K562 (cell line): Measurements from ENCODE around the gene SDHAF3. TPM values are rescaled to one million over a fixed set of nuclear protein-coding genes. Genes with fewer than 3 reads are reported as not detected.
"Not testable (repeated sequence)": the region's sequence is repeated elsewhere in the genome, so short reads cannot be mapped to it uniquely, and the experiment has no call there.

Experiments
- ATAC-seq: fragments of 200-7000 bp; cut with Tn5 transposase; 3 replicates; pipeline ENCODE4 v1.9.1; 2020; ENCODE audit warnings: moderate library complexity
- BruUV-seq: library from RNA; stranded (reverse); fragments of 400-500 nt; replicated peaks from 2 replicates; lab custom pipeline; 2021; lab: Mats Ljungman, UMichigan
- CTCF ChIA-PET: fragments of 300-600 bp; formaldehyde crosslinking; extraction: SDS; loops from one replicate; lab custom pipeline; 2021; ENCODE audit warnings: low intra/inter-chr PET ratio; lab: Yijun Ruan, JAX
- POLR2A ChIA-PET: fragments of 300-600, 350-650 bp; sonication (Branson Sonifier 250); formaldehyde crosslinking; extraction: SDS; loops from one replicate; lab custom pipeline; 2021; ENCODE audit warnings: antibody characterized with exemption, inconsistent platforms; lab: Yijun Ruan, JAX
- DNase-seq, 4 experiments: peaks; one replicate each; pipeline versions ENCODE4 v3.0.0 to v3.0.0-alpha.2; 2011 to 2018; ENCODE audit warnings: low spot score in 3 of 4, mixed read lengths in 3 of 4; ENCODE audit errors: extremely low read depth in 1 of 4
- FAIRE-seq: peaks from 2 replicates; lab custom pipeline; 2011; peaks lifted over from hg19 to GRCh38; lab: Jason Lieb, UNC
- H2AFZ ChIP-seq: 2 replicates; pipeline ENCODE4 v1.6.0; 2011; ENCODE audit warnings: low read depth, low read length, control low read depth, inconsistent platforms
- H3K27ac ChIP-seq: fragments of 200-600 bp; 3 replicates; pipeline ENCODE4 v1.8.0; 2011; ENCODE audit warnings: low read depth, mild to moderate bottlenecking, control low read depth, inconsistent platforms, low read length, moderate library complexity, mixed read lengths; ENCODE audit errors: extremely low read depth
- H3K27me3 ChIP-seq, 2 experiments: fragments of 300-600 bp in 1 of 2; 2 replicates in 1 of 2; 3 replicates in 1 of 2; pipeline versions ENCODE4 v1.6.0 to v1.8.0; 2011; ENCODE audit warnings: inconsistent platforms in 2 of 2, low read length in 2 of 2, mild to moderate bottlenecking in 1 of 2, mixed read lengths in 1 of 2, moderate library complexity in 1 of 2; ENCODE audit not compliant: control insufficient read depth in 2 of 2, insufficient read depth in 2 of 2
- H3K36me3 ChIP-seq: fragments of 300-600 bp; 3 replicates; pipeline ENCODE4 v1.8.0; 2011; ENCODE audit warnings: mild to moderate bottlenecking, low read length, inconsistent platforms; ENCODE audit not compliant: control insufficient read depth, insufficient read depth
- H3K4me1 ChIP-seq, 2 experiments: fragments of 200-600 bp in 1 of 2; replicated peaks in 1 of 2; 2 replicates in 1 of 2; 3 replicates in 1 of 2; pipeline versions ENCODE4 v1.5.1 to v1.8.0; 2011; ENCODE audit warnings: inconsistent platforms in 2 of 2, low read length in 2 of 2, mild to moderate bottlenecking in 1 of 2, mixed read lengths in 1 of 2, moderate library complexity in 1 of 2; ENCODE audit not compliant: control insufficient read depth in 2 of 2, insufficient read depth in 2 of 2
- H3K4me2 ChIP-seq: 2 replicates; pipeline ENCODE4 v1.6.1; 2011; ENCODE audit warnings: low read length, control low read depth, inconsistent platforms, mixed read lengths; ENCODE audit not compliant: insufficient read depth
- H3K4me3 ChIP-seq: fragments of 200-600 bp; sonication (generic), shearing (Covaris generic); 2 replicates; pipeline ENCODE4 v1.5.1; 2016; ENCODE audit warnings: control low read depth, inconsistent platforms
- H3K79me2 ChIP-seq: fragments of 200-600 bp; 3 replicates; pipeline ENCODE4 v1.8.0; 2011; ENCODE audit warnings: low read length, inconsistent platforms; ENCODE audit not compliant: control insufficient read depth, insufficient read depth
- H3K9ac ChIP-seq, 2 experiments: 2 replicates each; pipeline versions ENCODE4 v1.6.0 to v1.6.1; 2011; ENCODE audit warnings: low read depth in 2 of 2, low read length in 2 of 2, control low read depth in 1 of 2, inconsistent platforms in 1 of 2, mild to moderate bottlenecking in 1 of 2, mixed read lengths in 1 of 2; ENCODE audit not compliant: insufficient read depth in 1 of 2
- H3K9me1 ChIP-seq: one replicate; pipeline ENCODE4 v1.6.0; 2011; ENCODE audit warnings: inconsistent platforms, mild to moderate bottlenecking, low read length, moderate library complexity; ENCODE audit not compliant: control insufficient read depth, insufficient read depth
- H3K9me3 ChIP-seq: replicated peaks from 2 replicates; pipeline ENCODE4 v1.5.1; 2011; ENCODE audit warnings: low read depth, low read length, inconsistent platforms; ENCODE audit not compliant: control insufficient read depth, insufficient read depth
- H4K20me1 ChIP-seq: replicated peaks from 2 replicates; pipeline ENCODE4 v1.6.1; 2011; ENCODE audit warnings: low read length, inconsistent platforms, mixed read lengths; ENCODE audit not compliant: control insufficient read depth, insufficient read depth
- BCOR ChIP-seq: fragments of 450-650 bp; IDR thresholded peaks from 2 replicates; pipeline ENCODE4 v1.6.1; 2016
- FIP1L1 ChIP-seq: fragments of 200-400 bp; formaldehyde crosslinking; IDR thresholded peaks from 2 replicates; pipeline ENCODE4 v1.6.1; 2018; ENCODE audit warnings: mild to moderate bottlenecking, low read depth, low read length; ENCODE audit not compliant: poor library complexity, severe bottlenecking
- JUNB ChIP-seq: fragments of 450-650 bp; formaldehyde crosslinking; conservative IDR thresholded peaks from 2 replicates; pipeline ENCODE4 v1.4.0; 2020; ENCODE audit warnings: mild to moderate bottlenecking
- KDM1A ChIP-seq, 2 experiments: fragments of 450-650 bp; IDR thresholded peaks; 2 replicates each; pipeline ENCODE4 v1.6.1; 2016; ENCODE audit warnings: mild to moderate bottlenecking in 2 of 2
- KDM4B ChIP-seq, 2 experiments: fragments of 450-650 bp in 1 of 2; sonication (generic) in 1 of 2; IDR thresholded peaks; 2 replicates each; pipeline ENCODE4 v1.6.1; 2016 to 2017; ENCODE audit warnings: borderline replicate concordance in 2 of 2, antibody characterized with exemption in 1 of 2, low read depth in 1 of 2, mild to moderate bottlenecking in 1 of 2
- MBD2 ChIP-seq: sonication (generic); IDR thresholded peaks from 2 replicates; pipeline ENCODE4 v1.6.1; 2016; ENCODE audit warnings: low read depth, borderline replicate concordance
- MYNN ChIP-seq, 2 experiments: sonication (generic); formaldehyde crosslinking in 1 of 2; IDR thresholded peaks; 2 replicates each; pipeline versions ENCODE4 v1.5.0 to v1.6.1; 2016 to 2020; ENCODE audit warnings: antibody characterized with exemption in 1 of 2, missing genetic modification reagents in 1 of 2
- PHF8 ChIP-seq: fragments of 200-600 bp; sonication (generic); IDR thresholded peaks from 2 replicates; pipeline ENCODE4 v1.6.1; 2012; ENCODE audit warnings: mixed run types, mild to moderate bottlenecking, inconsistent platforms, low read length, moderate library complexity, borderline replicate concordance
- PPARD ChIP-seq: fragments of 250-450 bp; sonication (Bioruptor Pico); IDR thresholded peaks from 2 replicates; pipeline ENCODE4 v1.8.0; 2022; ENCODE audit warnings: inconsistent platforms, mild to moderate bottlenecking, moderate library complexity
- PTBP1 ChIP-seq: fragments of 200-400 bp; formaldehyde crosslinking; IDR thresholded peaks from 2 replicates; pipeline ENCODE4 v1.6.1; 2017; ENCODE audit warnings: low read depth, low read length
- SMARCA5 ChIP-seq: fragments of 450-650 bp; IDR thresholded peaks from 2 replicates; pipeline ENCODE4 v1.6.1; 2016
- ZC3H8 ChIP-seq: fragments of 450-650 bp; IDR thresholded peaks from 2 replicates; pipeline ENCODE4 v1.6.1; 2017
- ZNF146 ChIP-seq: IDR thresholded peaks from one replicate; pipeline ENCODE4 v1.6.1; 2018; ENCODE audit warnings: missing compliant biosample characterization; ENCODE audit not compliant: unreplicated experiment
- ZNF395 ChIP-seq: fragments of 200-800 bp; sonication (Bioruptor generic); IDR thresholded peaks from 2 replicates; pipeline ENCODE4 v1.6.1; 2017; ENCODE audit warnings: missing genetic modification characterization, missing compliant biosample characterization
- WGBS: fragments of 100-300 bp; shearing (Covaris generic); methylation state at CpG from one replicate; pipeline ENCODE4 v1.1.6; 2016; ENCODE audit warnings: low coverage, mixed read lengths; ENCODE audit not compliant: insufficient coverage; ENCODE audit errors: missing lambda C conversion rate; 5-methylcytosine and 5-hydroxymethylcytosine counted together
- in situ Hi-C: fragments of 300-500 bp; cut with MboI; formaldehyde crosslinking; loops from 4 replicates; pipeline ENCODE4 v1.15.0; 2018; ENCODE audit warnings: inconsistent platforms, mixed read lengths
- intact Hi-C: fragments of 100-400 bp; cut with micrococcal nuclease; formaldehyde crosslinking; loops from 2 replicates; pipeline ENCODE4 v1.14.2; 2022
- polyA plus RNA-seq, 8 experiments: library from polyadenylated mRNA; depleted of rRNA in 4 of 8; stranded (reverse) in 5 of 8; unstranded in 3 of 8; fragments of >200 nt; fragmentation: Nextera tagmentation in 2 of 8; fragmentation: Illumina TruSeq in 1 of 8; extraction: Ambion mirVana in 2 of 8; extraction: Trizol in 1 of 8; gene quantifications; 2 replicates each; pipeline versions ENCODE4 v1.2.1 to v1.2.3, GENCODE V29; 2011 to 2014; ENCODE audit warnings: inconsistent platforms in 1 of 8, missing spikeins in 1 of 8
- total RNA-seq, 7 experiments: library from RNA; depleted of rRNA in 6 of 7; stranded (reverse); fragments of >200 nt in 6 of 7; fragmentation: Illumina TruSeq in 2 of 7; extraction: Trizol in 2 of 7; gene quantifications; 2 replicates each; pipeline versions ENCODE4 v1.2.1 to v1.2.3, GENCODE V29; 2011 to 2021; ENCODE audit warnings: low replicate concordance in 1 of 7

Gene SDHAF3
- total and polyA plus RNA-seq, 9 of the 15 experiments (the other 6 are each of a cell fraction or from before 2014, with no cell fraction given), result 51.5 to 403 (median 145) TPM

GRCh38 chr7:97123115-97123514 lies 5.6 kb downstream of the SDHAF3 start:
- H2AFZ ChIP-seq, FAIRE-seq, POLR2A ChIA-PET, H3K36me3 ChIP-seq, H3K9me3 ChIP-seq, CTCF ChIA-PET: not testable (repeated sequence)
- peaks cover 13 to 20% of the 10 kb centered on the region in 2 experiments; a peak in 4 of 5 replicates for H3K4me1 ChIP-seq
- TF ChIP-seq BCOR, result peak; percentile 60; the same call in 1 of the 2 replicates
- TF ChIP-seq SMARCA5, result peak; percentile 28; the same call in 1 of the 2 replicates
- TF ChIP-seq KDM1A (IDR thresholded peaks at IDR 0.05), result peak; percentile 47 to 76; a peak in 2 of 4 replicates
- peak; percentile 95 for TF ChIP-seq ZNF146 (CRISPR knock-in tag)
- TF ChIP-seq, all 486 proteins: peak for 4; not testable (repeated sequence) for 482
- in situ Hi-C loops, ATAC-seq, DNase-seq, H3K4me3 ChIP-seq, H4K20me1 ChIP-seq, H3K9ac ChIP-seq, H3K27ac ChIP-seq, H3K9me1 ChIP-seq, intact Hi-C loops, H3K4me2 ChIP-seq, BruUV-seq, H3K27me3 ChIP-seq: not testable (repeated sequence)
- H3K79me2 ChIP-seq, result peaks cover 99% of the 10 kb centered on the region
- WGBS, result 66% methylated on average over 2 of the region's 2 CpGs

GRCh38 chr7:97126483-97127171 lies 9.1 kb downstream of the SDHAF3 start:
- Histone ChIP-seq H3K4me1 (peaks cover 18 to 32% of the 10 kb centered on the region in 2 experiments; a peak in 4 of 5 replicates), H3K9ac (peak overlapping the region; percentile 87 to 91), H3K4me3 (peak overlapping the region; percentile 45), H3K9me3 (0 out of 2 replicates have a peak, but pooled peaks cover 1% of the 10 kb centered on the region), H3K27ac (peak overlapping the region; percentile 94), H3K27me3 (no peaks in the 10 kb centered on the region), H3K9me1 (no peaks in the 10 kb centered on the region), H3K36me3 (peaks cover 2% of the 10 kb centered on the region; the same call in 2 of the 3 replicates), H3K79me2 (peaks cover 99% of the 10 kb centered on the region), H2AFZ (peak overlapping the region; percentile 73), H3K4me2 (peak overlapping the region; percentile 88), H4K20me1 (no peaks in the 10 kb centered on the region)
- intact Hi-C loops, result no loop called here
- DNase-seq, result peak; percentile 55 to 92 (median 67)
- in situ Hi-C loops, result no loop called here
- ATAC-seq, result peak; percentile 84
- FAIRE-seq, result peak; percentile 80
- ChIA-PET POLR2A (interaction anchor here (0.5 to 1.4 kb wide), 6 partner anchors 9 to 722 kb away, joined by 3 to 14 read pairs (median 4); partner anchors contain the start of gene SDHAF3), CTCF (interaction anchor here (0.9 kb wide), 1 partner anchor 8 kb away, joined by 5 read pairs; no protein-coding TSS in a partner anchor)
- BruUV-seq, result TSS peak; percentile 13
- WGBS, result 1% methylated on average over 14 of the region's 15 CpGs
- TF ChIP-seq KDM4B (IDR thresholded peaks at IDR 0.05; ENCODE audit: borderline replicate concordance in 2 of 2, low read depth in 1 of 2), result no peak
- no peak for TF ChIP-seq FIP1L1
- no peak for TF ChIP-seq PPARD (CRISPR knock-in tag)
- no peak for TF ChIP-seq JUNB (CRISPR knock-in tag)
- no peak for TF ChIP-seq MBD2
- peak; percentile 51; the same call in 1 of the 2 replicates for TF ChIP-seq ZNF395
- TF ChIP-seq MYNN (IDR thresholded peaks at IDR 0.05), result peak; percentile 71
- TF ChIP-seq MYNN (CRISPR knock-in tag; IDR thresholded peaks at IDR 0.05), result no peak
- peak; percentile 64 for TF ChIP-seq PHF8
- TF ChIP-seq PTBP1, result no peak
- TF ChIP-seq ZC3H8, result no peak
